HG03045 (cell line): ENCODE data around the gene MCF2L.
"Not testable (repeated sequence)": the region's sequence is repeated elsewhere in the genome, so short reads cannot be mapped to it uniquely, and the experiment has no call there.

Source experiments
- ATAC-seq: cut with Tn5 transposase; IDR thresholded peaks from one replicate; pipeline ENCODE4 v1.9.1; 2021; ENCODE audit warnings: mild to moderate bottlenecking, moderate library complexity; ENCODE audit not compliant: unreplicated experiment

MCF2L gene

GRCh38 chr13:113090806-113091205 is 121.8 kb downstream of the MCF2L start:
- no peak for ATAC-seq

- ATAC-seq = no peak
Observed at GRCh38 chr13:113091211-113091771, 122.3 kb downstream of the MCF2L start.

GRCh38 chr13:113091891-113092775 is 123.1 kb downstream of the MCF2L start:
- no peak for ATAC-seq

- no peak for ATAC-seq
Observed at GRCh38 chr13:113092776-113093579, 124.0 kb downstream of the MCF2L start.

- no peak for ATAC-seq
Observed at GRCh38 chr13:113093580-113094409, 124.8 kb downstream of the MCF2L start.

GRCh38 chr13:113094410-113094800 is 125.4 kb downstream of the MCF2L start:
- ATAC-seq = no peak

- ATAC-seq = no peak
Observed at GRCh38 chr13:113095146-113096051, 126.4 kb downstream of the MCF2L start.

- no peak for ATAC-seq
Observed at GRCh38 chr13:113096052-113096744, 127.2 kb downstream of the MCF2L start.

- ATAC-seq = no peak
Observed at GRCh38 chr13:113096745-113097305, 127.8 kb downstream of the MCF2L start.

GRCh38 chr13:113097651-113098050 is 128.6 kb downstream of the MCF2L start:
- no peak for ATAC-seq

GRCh38 chr13:113098162-113098732 is 129.2 kb downstream of the MCF2L start:
- no peak for ATAC-seq

GRCh38 chr13:113099142-113099541 is 130.1 kb downstream of the MCF2L start:
- ATAC-seq = no peak

- not testable (repeated sequence) for ATAC-seq
Observed at GRCh38 chr13:113102302-113102701, 133.3 kb downstream of the MCF2L start.

GRCh38 chr13:113102727-113103126 is 133.7 kb downstream of the MCF2L start:
- ATAC-seq = no peak

GRCh38 chr13:113103646-113104045 is 134.6 kb downstream of the MCF2L start:
- no peak for ATAC-seq

GRCh38 chr13:113105032-113105920 is 136.3 kb downstream of the MCF2L start, which contains the start of gene F7:
F7 (plus strand) TSS chr13:113105791; CDS start chr13:113105842, 51 bp downstream.
- no peak for ATAC-seq

- no peak for ATAC-seq
Observed at GRCh38 chr13:113105921-113106452, 137.0 kb downstream of the MCF2L start.
